Measurements from ENCODE around the gene NCOA7. TPM values are rescaled to one million over a fixed set of nuclear protein-coding genes. Genes with fewer than 3 reads are reported as not detected.

The NCOA7 gene
- total and polyA plus RNA-seq, 10 of the 15 experiments (the other 5 are each of a cell fraction or from before 2014, with no cell fraction given), result 18.9 to 50.3 (median 34.2) TPM

- SMC1A ChIA-PET (ENCODE audit: uncharacterized antibody, unreplicated experiment), result interaction anchor here (1.0 to 2.4 kb wide), 6 partner anchors 8 to 166 kb away, joined by 3 to 7 read pairs (median 5); no protein-coding TSS in a partner anchor
- FAIRE-seq, result no peak
- no peaks in the 10 kb centered on the region for H3K27me3 ChIP-seq (replicated peaks in 1 of 2; ENCODE audit: control insufficient read depth in 2 of 2, insufficient read depth in 2 of 2, low read length in 1 of 2)
Observed at GRCh38 chr6:125947615-125948014, 156.9 kb downstream of the NCOA7 start.

More at GRCh38 chr6:125947615-125948014, 156.9 kb downstream of the NCOA7 start:
- Histone ChIP-seq H3K27ac (ENCODE audit: control insufficient read depth, insufficient read depth) (no peak overlapping the region), H3K36me3 (ENCODE audit: control insufficient read depth in 2 of 2, insufficient read depth in 2 of 2, low read length in 1 of 2) (no peaks in the 10 kb centered on the region), H3K4me2 (ENCODE audit: control insufficient read depth, insufficient read depth) (no peak overlapping the region), H2AFZ (ENCODE audit: control insufficient read depth, low read depth, low read length) (no peak overlapping the region), H3K79me2 (ENCODE audit: control insufficient read depth, insufficient read depth, low read length) (no peaks in the 10 kb centered on the region), H3K9ac (ENCODE audit: control insufficient read depth, insufficient read depth, low read length) (no peak overlapping the region), H3K4me3 (no peak overlapping the region), H3K4me1 (ENCODE audit: control insufficient read depth, insufficient read depth, low read length) (no peaks in the 10 kb centered on the region), H4K20me1 (ENCODE audit: control insufficient read depth, insufficient read depth) (no peaks in the 10 kb centered on the region), H3K9me3 (replicated peaks; ENCODE audit: control insufficient read depth, insufficient read depth, low read length) (no peaks in the 10 kb centered on the region)
- TF ChIP-seq NR2C1 (IDR thresholded peaks at IDR 0.05), result no peak
- TF ChIP-seq PAX8 (IDR thresholded peaks at IDR 0.05), result no peak
- no peak for TF ChIP-seq GABPA (IDR thresholded peaks at IDR 0.05; ENCODE audit: low read depth)
- TF ChIP-seq JUNB (IDR thresholded peaks at IDR 0.05), result no peak
- no peak for TF ChIP-seq CHD2 (IDR thresholded peaks at IDR 0.05; ENCODE audit: borderline replicate concordance, low read depth, low read length)
- TF ChIP-seq SMAD1 (IDR thresholded peaks at IDR 0.05; ENCODE audit: low read depth, partially characterized antibody), result no peak
- TF ChIP-seq ATF7 (IDR thresholded peaks at IDR 0.05; ENCODE audit: low read depth), result no peak
- TF ChIP-seq MAX (IDR thresholded peaks at IDR 0.05; ENCODE audit: low read depth, low read length), result no peak
- TF ChIP-seq SMC3 (IDR thresholded peaks at IDR 0.05; ENCODE audit: borderline replicate concordance, low read length), result no peak
- TF ChIP-seq CREM (IDR thresholded peaks at IDR 0.05; ENCODE audit: low read depth), result no peak
- no peak for TF ChIP-seq RELA (IDR thresholded peaks at IDR 0.05; ENCODE audit: borderline replicate concordance, partially characterized antibody)
- no peak for TF ChIP-seq PAX5 (IDR thresholded peaks at IDR 0.05; ENCODE audit: borderline replicate concordance, low read depth, low read length)
- TF ChIP-seq ATF3 (IDR thresholded peaks at IDR 0.05; ENCODE audit: borderline replicate concordance, extremely low read depth, low read depth, low read length), result no peak
- intact Hi-C loops (cut with micrococcal nuclease; ENCODE audit: unreplicated experiment), result no loop called here
- no TSS peak for BruUV-seq (replicated peaks)
- ChIA-PET POLR2A (no interaction called here), RAD21 (ENCODE audit: unreplicated experiment) (interaction anchor here (0.7 to 2.2 kb wide), 3 partner anchors 9 to 166 kb away, joined by 3 to 9 read pairs (median 5); partner anchors contain the start of gene HINT3), CTCF (interaction anchor here (1.0 to 1.6 kb wide), 10 partner anchors 9 to 167 kb away, joined by 3 to 8 read pairs (median 4); no protein-coding TSS in a partner anchor)
- WGBS (ENCODE audit: insufficient coverage, insufficient replicate concordance, low lambda C conversion rate, missing lambda C conversion rate), result 91% methylated on average over 2 of the region's 2 CpGs
- DNase-seq (ENCODE audit: low read depth, low spot score) (no peak), ATAC-seq (no peak)
- in situ Hi-C loops (cut with MboI), result no loop called here

All from GM12878 (cell line).